Measurements from ENCODE around the gene MAP7.
A peak's percentile ranks its signal among the peaks of the same experiment; 100 is the strongest.
"Not testable (repeated sequence)": the region's sequence is repeated elsewhere in the genome, so short reads cannot be mapped to it uniquely, and the experiment has no call there.

The MAP7 gene

GRCh38 chr6:136510782-136511181 lies 39.4 kb downstream of the MAP7 start:
- Mint-ChIP-seq H3K4me3 (no peak overlapping the region), H3K27me3 (no peaks in the 10 kb centered on the region), H3K27ac (no peak overlapping the region), H3K9me3 (no peaks in the 10 kb centered on the region), H3K36me3 (no peaks in the 10 kb centered on the region), H3K4me1 (no peaks in the 10 kb centered on the region)
- ATAC-seq, result peak; percentile 52

GRCh38 chr6:136510299-136510698 lies 39.9 kb downstream of the MAP7 start:
- Mint-ChIP-seq H3K9me3 (no peaks in the 10 kb centered on the region), H3K4me1 (no peaks in the 10 kb centered on the region), H3K4me3 (no peak overlapping the region), H3K36me3 (no peaks in the 10 kb centered on the region), H3K27me3 (no peaks in the 10 kb centered on the region), H3K27ac (no peak overlapping the region)
- no peak for ATAC-seq

- Mint-ChIP-seq H3K4me1 (no peaks in the 10 kb centered on the region), H3K36me3 (no peaks in the 10 kb centered on the region), H3K9me3 (no peaks in the 10 kb centered on the region), H3K4me3 (no peak overlapping the region), H3K27ac (no peak overlapping the region), H3K27me3 (peaks cover 6% of the 10 kb centered on the region)
- no peak for ATAC-seq
Observed at GRCh38 chr6:136508725-136509392, 41.4 kb downstream of the MAP7 start.

GRCh38 chr6:136506124-136506799 lies 44.0 kb downstream of the MAP7 start:
- Mint-ChIP-seq H3K9me3 (no peaks in the 10 kb centered on the region), H3K4me3 (no peak overlapping the region), H3K36me3 (no peaks in the 10 kb centered on the region), H3K27ac (no peak overlapping the region), H3K27me3 (peaks cover 9% of the 10 kb centered on the region), H3K4me1 (no peaks in the 10 kb centered on the region)
- no peak for ATAC-seq

- H3K27me3 Mint-ChIP-seq, result peaks cover 9% of the 10 kb centered on the region
Observed at GRCh38 chr6:136503303-136504029, 46.8 kb downstream of the MAP7 start.

GRCh38 chr6:136502786-136503185 lies 47.4 kb downstream of the MAP7 start:
- Mint-ChIP-seq H3K4me3 (no peak overlapping the region), H3K27ac (no peak overlapping the region), H3K4me1 (no peaks in the 10 kb centered on the region), H3K27me3 (peaks cover 9% of the 10 kb centered on the region), H3K9me3 (no peaks in the 10 kb centered on the region), H3K36me3 (no peaks in the 10 kb centered on the region)
- no peak for ATAC-seq

More at GRCh38 chr6:136503303-136504029, 46.8 kb downstream of the MAP7 start:
- no peaks in the 10 kb centered on the region for H3K4me1 Mint-ChIP-seq
- no peaks in the 10 kb centered on the region for H3K36me3 Mint-ChIP-seq
- H3K27ac Mint-ChIP-seq, result no peak overlapping the region
- no peak overlapping the region for H3K4me3 Mint-ChIP-seq
- no peak for ATAC-seq
- no peaks in the 10 kb centered on the region for H3K9me3 Mint-ChIP-seq

- Mint-ChIP-seq H3K4me1 (no peaks in the 10 kb centered on the region), H3K36me3 (no peaks in the 10 kb centered on the region), H3K27ac (no peak overlapping the region), H3K9me3 (no peaks in the 10 kb centered on the region), H3K27me3 (peaks cover 9% of the 10 kb centered on the region), H3K4me3 (no peak overlapping the region)
- ATAC-seq, result no peak
Observed at GRCh38 chr6:136501514-136501913, 48.7 kb downstream of the MAP7 start.

GRCh38 chr6:136501096-136501495 lies 49.1 kb downstream of the MAP7 start:
- Mint-ChIP-seq H3K4me1 (no peaks in the 10 kb centered on the region), H3K9me3 (no peaks in the 10 kb centered on the region), H3K4me3 (no peak overlapping the region), H3K36me3 (no peaks in the 10 kb centered on the region), H3K27me3 (peaks cover 9% of the 10 kb centered on the region), H3K27ac (no peak overlapping the region)
- ATAC-seq, result no peak

GRCh38 chr6:136500414-136500813 lies 49.8 kb downstream of the MAP7 start:
- no peak overlapping the region for H3K27ac Mint-ChIP-seq
- no peaks in the 10 kb centered on the region for H3K36me3 Mint-ChIP-seq
- H3K9me3 Mint-ChIP-seq, result no peaks in the 10 kb centered on the region
- no peak overlapping the region for H3K4me3 Mint-ChIP-seq
- ATAC-seq, result no peak
- no peaks in the 10 kb centered on the region for H3K4me1 Mint-ChIP-seq
- peaks cover 9% of the 10 kb centered on the region for H3K27me3 Mint-ChIP-seq

GRCh38 chr6:136499370-136499769 lies 50.9 kb downstream of the MAP7 start:
- Mint-ChIP-seq H3K27me3 (peaks cover 8% of the 10 kb centered on the region), H3K27ac (no peak overlapping the region), H3K9me3 (no peaks in the 10 kb centered on the region), H3K36me3 (no peaks in the 10 kb centered on the region), H3K4me1 (no peaks in the 10 kb centered on the region), H3K4me3 (no peak overlapping the region)
- ATAC-seq, result no peak

- H3K4me3 Mint-ChIP-seq, H3K27me3 Mint-ChIP-seq, H3K4me1 Mint-ChIP-seq, H3K27ac Mint-ChIP-seq, ATAC-seq, H3K9me3 Mint-ChIP-seq, H3K36me3 Mint-ChIP-seq: not testable (repeated sequence)
Observed at GRCh38 chr6:136496449-136496848, 53.8 kb downstream of the MAP7 start.

GRCh38 chr6:136494710-136495109 lies 55.5 kb downstream of the MAP7 start:
- Mint-ChIP-seq H3K27ac (no peak overlapping the region), H3K27me3 (no peaks in the 10 kb centered on the region), H3K36me3 (no peaks in the 10 kb centered on the region), H3K9me3 (no peaks in the 10 kb centered on the region), H3K4me1 (no peaks in the 10 kb centered on the region), H3K4me3 (no peak overlapping the region)
- ATAC-seq, result no peak

GRCh38 chr6:136494059-136494458 lies 56.2 kb downstream of the MAP7 start:
- H3K9me3 Mint-ChIP-seq, result no peaks in the 10 kb centered on the region
- no peak overlapping the region for H3K4me3 Mint-ChIP-seq
- H3K36me3 Mint-ChIP-seq, result no peaks in the 10 kb centered on the region
- no peak overlapping the region for H3K27ac Mint-ChIP-seq
- no peaks in the 10 kb centered on the region for H3K27me3 Mint-ChIP-seq
- H3K4me1 Mint-ChIP-seq, result no peaks in the 10 kb centered on the region
- no peak for ATAC-seq

GRCh38 chr6:136492409-136492808 lies 57.8 kb downstream of the MAP7 start:
- no peaks in the 10 kb centered on the region for H3K4me1 Mint-ChIP-seq
- H3K4me3 Mint-ChIP-seq, result no peak overlapping the region
- no peak for ATAC-seq
- no peak overlapping the region for H3K27ac Mint-ChIP-seq
- H3K27me3 Mint-ChIP-seq, result no peaks in the 10 kb centered on the region
- no peaks in the 10 kb centered on the region for H3K36me3 Mint-ChIP-seq
- no peaks in the 10 kb centered on the region for H3K9me3 Mint-ChIP-seq

GRCh38 chr6:136491754-136492153 lies 58.5 kb downstream of the MAP7 start:
- ATAC-seq, result no peak
- H3K4me3 Mint-ChIP-seq, result no peak overlapping the region

GRCh38 chr6:136491251-136491650 lies 59.0 kb downstream of the MAP7 start:
- Mint-ChIP-seq H3K36me3 (no peaks in the 10 kb centered on the region), H3K27me3 (no peaks in the 10 kb centered on the region), H3K27ac (no peak overlapping the region), H3K4me3 (no peak overlapping the region), H3K4me1 (no peaks in the 10 kb centered on the region), H3K9me3 (no peaks in the 10 kb centered on the region)
- ATAC-seq, result no peak

More at GRCh38 chr6:136491754-136492153, 58.5 kb downstream of the MAP7 start:
- Mint-ChIP-seq H3K4me1 (no peaks in the 10 kb centered on the region), H3K27ac (no peak overlapping the region), H3K9me3 (no peaks in the 10 kb centered on the region), H3K36me3 (no peaks in the 10 kb centered on the region), H3K27me3 (no peaks in the 10 kb centered on the region)
